LNCAP (cell line): ENCODE measurements around the gene TMEM178A.

ENCODE experiments used
- CTCF ChIP-seq: fragments of 450-650 bp; IDR thresholded peaks from 2 replicates; pipeline ENCODE4 v1.5.1; 2017; ENCODE audit warnings: mild to moderate bottlenecking

Gene TMEM178A

GRCh38 chr2:39661826-39662225 is 3.9 kb upstream of the TMEM178A start:
- TF ChIP-seq CTCF, result no peak

- no peak for TF ChIP-seq CTCF
Measured at GRCh38 chr2:39663187-39663930, 2.4 kb upstream of the TMEM178A start.

GRCh38 chr2:39664232-39664887 is 1.4 kb upstream of the TMEM178A start:
- no peak for TF ChIP-seq CTCF

GRCh38 chr2:39664888-39665591 is 677 bp upstream of the TMEM178A start:
- TF ChIP-seq CTCF, result no peak

- TF ChIP-seq CTCF, result no peak
Measured at GRCh38 chr2:39666491-39667101, 879 bp downstream of the TMEM178A start.

- no peak for TF ChIP-seq CTCF
Measured at GRCh38 chr2:39667104-39667885, 1.6 kb downstream of the TMEM178A start.

GRCh38 chr2:39667886-39668276 is 2.2 kb downstream of the TMEM178A start:
- TF ChIP-seq CTCF, result no peak
